HG02970 (cell line): ENCODE results near the gene LSM8.
"Not testable (repeated sequence)": the region's sequence is repeated elsewhere in the genome, so short reads cannot be mapped to it uniquely, and the experiment has no call there.

Experiments used
- ATAC-seq: cut with Tn5 transposase; IDR thresholded peaks from one replicate; pipeline ENCODE4 v1.9.1; 2021; ENCODE audit warnings: mild to moderate bottlenecking, moderate library complexity, moderate number of reproducible peaks; ENCODE audit not compliant: unreplicated experiment, low FRiP score

LSM8 gene

DNA sequence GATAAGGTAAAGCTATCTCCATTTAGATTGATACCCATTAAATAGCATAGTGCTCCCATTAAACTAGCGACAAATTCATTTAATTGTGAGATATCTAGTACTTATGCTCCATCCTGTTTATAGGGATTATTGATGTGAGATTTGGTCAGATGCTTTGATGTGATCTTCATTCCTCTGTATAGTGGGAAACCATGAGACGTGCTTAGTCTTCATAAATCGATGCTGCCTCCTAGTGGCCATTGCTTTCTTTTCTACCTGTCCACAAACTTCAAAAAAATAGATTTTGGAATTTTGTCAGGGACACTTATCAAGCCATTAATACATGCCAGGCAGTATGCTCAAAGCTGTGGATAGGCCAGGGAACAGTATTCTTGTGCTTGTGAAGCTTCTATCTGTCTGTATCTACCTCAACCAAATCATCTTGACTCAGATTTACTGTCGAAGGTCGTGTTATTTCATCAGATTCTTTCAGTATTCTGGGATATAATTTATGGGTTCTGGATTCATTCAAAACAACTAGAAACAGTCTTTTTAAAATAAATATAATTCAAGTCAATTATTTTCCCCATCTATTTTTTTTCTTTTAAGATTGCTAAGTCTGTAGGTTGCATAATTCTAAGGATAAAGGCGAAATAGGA lies 12.0 kb downstream of the LSM8 start:
- peak; percentile 85 for ATAC-seq

DNA sequence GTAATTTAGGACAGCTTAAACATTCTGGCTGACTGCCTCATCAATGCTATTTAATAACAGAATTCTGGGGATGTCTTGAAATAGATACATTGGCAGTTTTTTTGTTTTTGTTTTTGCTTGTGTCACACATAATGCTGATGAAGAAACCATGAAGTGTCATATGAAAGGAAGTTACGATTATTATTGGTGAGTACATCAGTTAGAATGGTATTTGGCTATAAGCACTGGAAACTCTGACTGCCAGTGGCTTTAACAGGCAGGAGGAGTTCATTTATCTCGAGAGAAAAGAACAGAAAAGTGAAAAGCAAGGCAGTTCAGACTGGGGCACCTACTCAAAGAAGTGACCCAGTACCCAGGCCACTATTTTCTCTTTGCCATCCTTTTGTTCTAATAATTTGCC lies 18.1 kb downstream of the LSM8 start:
- no peak for ATAC-seq

DNA sequence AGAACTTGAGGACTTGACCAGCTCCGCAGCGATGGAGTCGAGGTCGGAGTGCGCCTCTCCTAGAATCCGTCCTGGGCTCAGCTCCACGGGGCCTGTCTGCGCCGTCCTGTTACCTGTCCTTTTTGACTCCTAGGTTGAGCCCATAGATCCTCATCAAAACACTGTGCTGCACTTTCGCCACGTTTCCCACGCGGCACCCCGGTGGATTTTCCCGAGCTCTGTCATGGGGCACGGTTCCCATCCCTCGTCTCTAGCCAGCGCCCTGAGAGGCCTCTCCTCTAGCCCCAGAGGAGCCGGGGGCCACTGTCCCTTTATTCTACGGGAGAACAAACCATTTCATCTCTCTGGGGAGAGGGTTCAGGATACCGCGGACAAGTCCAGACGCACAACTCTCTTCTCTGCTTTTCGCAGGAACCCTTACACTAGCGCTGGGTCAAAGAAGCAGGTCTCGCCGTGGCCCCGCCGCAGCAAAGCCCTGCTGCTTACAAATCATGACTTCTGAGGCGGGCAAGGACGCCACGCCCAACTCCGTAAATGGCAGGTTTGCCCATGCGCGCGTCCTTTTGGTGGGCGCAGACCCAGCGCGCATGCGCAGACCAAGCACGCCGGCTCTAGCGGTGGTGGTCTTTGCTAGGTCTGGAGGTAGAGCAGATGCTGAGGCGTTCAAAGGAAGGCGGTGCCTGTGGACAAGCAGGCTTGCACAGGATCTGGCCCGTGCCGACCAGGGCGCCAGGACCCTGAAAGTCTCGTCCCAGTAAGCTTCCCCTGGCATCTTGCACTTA lies 30.3 kb downstream of the LSM8 start:
- peak; percentile 98 for ATAC-seq

DNA sequence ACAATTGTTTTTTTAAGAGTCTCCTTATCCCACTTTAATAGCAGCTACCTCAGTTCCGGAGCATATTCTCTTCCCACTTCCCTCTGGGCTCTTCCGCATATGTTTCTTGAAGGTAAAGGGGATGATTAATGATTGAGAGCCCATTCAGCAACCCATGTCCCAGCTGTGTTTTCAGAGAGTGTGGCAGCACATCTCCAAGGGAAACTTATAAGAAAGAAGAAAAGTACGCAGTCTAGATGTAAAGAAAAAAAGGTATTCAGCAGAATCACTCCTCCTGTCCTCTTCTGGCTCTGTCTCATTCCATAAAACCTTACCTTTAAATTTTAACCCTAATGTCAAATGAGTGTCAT lies 30.8 kb downstream of the LSM8 start:
- peak; percentile 4 for ATAC-seq

DNA sequence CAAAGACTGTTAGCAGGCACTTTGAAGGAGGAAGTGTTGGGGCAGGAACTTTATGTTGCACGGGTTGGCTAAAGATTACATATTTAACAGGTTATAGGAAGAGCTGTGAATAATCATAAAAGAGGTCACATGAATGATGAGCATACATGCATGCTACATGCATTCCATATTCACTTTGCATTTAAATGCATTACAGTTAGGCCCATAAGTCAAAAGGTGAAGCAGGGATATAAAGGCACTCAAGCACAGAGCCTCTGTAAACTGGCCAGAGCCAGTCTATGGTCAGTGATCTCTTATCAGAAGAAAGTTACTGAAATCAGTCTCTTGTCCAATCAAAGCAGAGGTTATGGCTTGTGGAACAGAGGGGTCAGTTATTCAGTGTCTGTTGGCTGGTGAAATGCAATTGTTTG lies 33.3 kb downstream of the LSM8 start:
- no peak for ATAC-seq

DNA sequence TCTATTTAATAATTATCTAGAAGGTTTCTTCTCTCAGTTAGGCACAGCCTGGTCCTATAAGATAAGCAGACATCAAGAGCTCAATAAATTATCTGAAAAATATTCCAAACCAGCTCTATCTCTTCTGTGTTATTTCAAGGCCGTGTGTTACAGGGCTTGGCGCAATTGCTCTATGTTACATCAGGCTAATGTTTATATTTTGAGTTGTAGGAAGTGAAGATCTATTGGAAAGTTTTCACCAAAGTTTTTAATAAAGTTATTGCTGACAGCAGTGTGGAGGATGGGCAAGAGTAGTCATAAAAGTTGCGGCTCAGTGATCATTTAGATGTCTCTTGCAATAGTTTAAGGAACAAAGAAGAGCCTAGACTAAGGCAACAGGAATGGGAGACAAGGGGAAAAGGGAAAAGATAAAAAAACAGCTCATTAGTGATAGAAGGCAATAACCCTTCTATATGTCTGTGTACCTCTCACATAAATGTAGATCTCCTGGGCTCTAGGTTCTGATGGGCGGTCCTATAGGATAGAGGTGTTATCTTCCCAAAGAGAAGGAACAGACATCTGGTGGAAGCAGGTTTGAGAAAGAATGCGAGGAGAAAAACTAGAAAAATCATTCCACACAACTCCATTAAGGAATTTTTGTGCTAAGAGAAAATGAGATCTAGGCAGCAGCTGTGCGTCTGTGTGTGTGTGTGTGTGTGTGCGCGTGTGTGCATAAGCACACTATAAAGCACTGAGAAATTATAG lies 34.6 kb downstream of the LSM8 start:
- ATAC-seq = no peak

DNA sequence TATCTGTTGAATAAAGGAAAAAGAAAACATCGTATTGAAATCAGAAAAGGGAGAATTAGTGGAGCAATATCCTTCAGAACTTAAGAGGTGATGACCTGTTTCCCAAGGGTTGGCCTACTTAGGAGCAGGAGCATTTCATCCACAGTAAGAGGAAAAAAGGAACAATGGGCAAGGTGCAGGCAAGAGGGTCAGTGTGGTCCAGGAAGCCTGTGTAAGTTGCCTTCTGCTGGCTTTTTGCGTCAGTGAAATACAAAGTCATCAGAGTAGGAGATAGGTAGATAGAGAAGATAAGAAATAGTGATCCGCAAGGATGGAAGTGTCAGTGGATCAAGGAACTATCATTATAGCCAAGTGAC lies 35.2 kb downstream of the LSM8 start:
- ATAC-seq = no peak

DNA sequence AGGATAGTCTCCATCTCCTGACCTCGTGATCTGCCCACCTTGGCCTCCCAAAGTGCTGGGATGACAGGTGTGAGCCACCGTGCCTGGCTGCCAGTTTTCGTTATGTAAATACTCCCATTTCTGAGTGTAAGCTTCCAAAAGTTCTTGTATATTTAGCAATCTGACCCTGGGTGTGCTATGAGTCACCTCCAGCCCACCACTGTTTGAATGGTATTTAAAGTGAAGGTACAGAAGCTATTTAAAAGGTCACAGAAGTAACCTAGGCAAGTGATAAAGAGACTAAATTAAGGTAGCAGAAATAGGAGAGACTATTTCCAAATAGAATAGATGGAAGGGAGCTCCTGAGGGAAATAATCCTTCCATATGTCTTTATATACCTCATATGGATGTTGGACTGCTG lies 36.6 kb downstream of the LSM8 start:
- ATAC-seq = no peak

DNA sequence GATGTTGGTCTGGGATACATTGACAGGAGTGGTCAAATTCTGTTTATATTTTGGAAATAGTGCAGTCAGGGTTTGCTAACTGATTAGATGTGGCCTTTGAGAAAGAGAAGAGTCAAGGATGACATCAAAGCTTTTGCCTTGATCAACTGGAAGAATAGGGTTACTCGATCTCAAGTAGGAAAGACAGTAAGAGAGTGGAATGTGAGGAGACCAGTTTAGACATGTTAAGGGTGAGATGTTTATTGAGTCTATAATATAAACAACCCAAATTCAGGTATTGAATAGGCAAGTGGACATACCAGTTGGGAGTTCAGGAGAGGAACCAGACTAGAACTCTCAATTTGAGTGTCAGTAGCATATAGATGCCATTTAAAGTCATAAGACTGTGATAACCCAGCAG lies 38.6 kb downstream of the LSM8 start:
- ATAC-seq = no peak

DNA sequence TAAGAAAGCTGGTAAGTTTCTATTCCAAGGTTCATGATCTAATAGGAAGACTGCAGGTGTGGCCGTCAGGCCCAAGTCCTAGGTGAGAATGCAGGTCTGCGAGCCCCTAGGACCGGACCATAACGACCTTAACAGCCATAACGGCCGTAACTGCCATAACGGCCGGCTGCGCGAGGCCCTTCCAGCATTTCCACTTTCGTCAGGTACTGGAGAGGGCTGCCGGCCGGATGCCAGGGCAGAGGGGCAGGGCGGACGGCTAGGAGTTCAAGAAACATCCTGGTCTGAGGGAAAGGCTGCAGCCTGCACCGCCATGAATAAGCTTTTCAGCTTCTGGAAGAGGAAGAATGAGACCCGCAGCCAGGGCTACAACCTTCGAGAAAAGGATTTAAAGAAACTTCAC lies 40.6 kb downstream of the LSM8 start, which contains the start of gene ANKRD7:
ANKRD7 (plus strand) TSS at position 184 of the 400 bp plus-strand sequence; CDS start at position 311, 127 bp downstream.
- ATAC-seq = no peak

DNA sequence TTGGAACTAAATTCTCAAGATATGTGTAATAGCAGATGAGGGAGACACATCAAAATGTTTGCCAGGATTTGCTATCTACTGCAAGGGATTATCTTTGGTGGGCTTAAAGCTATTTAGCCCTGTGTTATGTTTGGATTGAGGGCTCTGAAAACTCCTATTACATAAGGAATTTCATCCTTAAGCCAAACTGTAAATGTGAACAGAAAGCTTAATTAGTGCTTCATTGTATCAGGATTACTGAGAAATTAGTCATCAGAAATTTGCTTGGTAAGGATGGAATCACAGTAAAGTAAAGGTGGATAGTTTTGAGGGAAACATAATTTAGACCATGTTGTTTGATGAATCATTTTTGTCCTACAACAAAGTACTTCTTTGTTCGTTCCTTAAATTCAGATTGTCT lies 48.9 kb downstream of the LSM8 start:
- no peak for ATAC-seq

DNA sequence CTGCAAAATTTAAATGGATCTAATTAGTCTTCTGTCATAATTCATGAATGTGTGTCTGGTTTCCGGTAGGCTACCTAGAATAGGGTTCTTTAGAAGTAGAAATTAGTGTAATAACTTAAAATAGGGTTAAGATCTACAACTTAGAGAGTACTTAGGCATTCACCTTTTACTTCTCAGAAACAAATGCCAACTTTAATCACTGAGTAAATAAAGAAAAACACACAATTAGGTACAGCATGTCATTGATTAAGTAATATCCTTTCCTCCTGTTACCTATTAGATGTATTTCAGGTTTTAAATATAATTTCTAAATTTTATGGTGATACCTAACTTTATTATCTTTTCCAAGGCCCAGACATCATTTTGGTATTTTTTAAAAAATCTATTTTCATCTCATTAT lies 49.8 kb downstream of the LSM8 start:
- ATAC-seq = no peak

DNA sequence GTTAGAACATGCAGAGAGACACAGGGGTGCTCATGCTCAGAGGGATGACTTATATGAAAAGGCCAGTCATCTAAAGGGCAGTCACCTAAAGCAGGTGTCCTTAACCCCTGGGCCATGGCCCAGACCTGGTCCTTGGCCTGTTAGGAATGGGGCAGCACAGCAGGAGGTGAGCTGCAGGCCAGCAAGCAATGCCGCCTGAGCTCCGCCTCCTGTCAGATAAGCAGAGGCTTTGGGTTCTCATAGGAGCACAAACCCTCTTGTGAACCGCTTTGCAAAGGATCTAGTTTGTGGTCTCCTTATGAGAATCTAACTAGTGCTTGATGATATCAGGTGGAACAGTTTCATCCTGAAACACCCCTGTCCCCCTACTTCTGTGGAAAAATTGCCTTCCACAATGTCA lies 55.0 kb downstream of the LSM8 start:
- ATAC-seq = no peak

DNA sequence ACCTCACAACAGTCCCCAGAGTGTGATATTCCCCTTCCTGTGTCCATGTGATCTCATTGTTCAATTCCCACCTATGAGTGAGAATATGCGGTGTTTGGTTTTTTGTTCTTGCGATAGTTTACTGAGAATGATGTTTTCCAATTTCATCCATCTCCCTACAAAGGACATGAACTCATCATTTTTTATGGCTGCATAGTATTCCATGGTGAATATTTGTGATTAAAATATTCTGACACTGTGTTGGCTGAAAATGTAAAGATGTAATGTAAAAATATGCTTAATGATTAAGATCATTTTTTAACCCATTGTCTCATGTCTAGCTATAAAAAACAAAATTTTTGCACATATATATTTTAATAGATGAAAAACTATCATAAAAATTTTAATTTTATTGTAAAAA lies 56.4 kb downstream of the LSM8 start:
- not testable (repeated sequence) for ATAC-seq
